Thyroid gland (tissue), 4 donors: ENCODE results near the gene PARP14.

Experiments used
- CTCF ChIP-seq, 6 experiments: fragments of 200-600 bp in 3 of 6; fragments of 450-650 bp in 3 of 6; sonication (generic) in 3 of 6; IDR thresholded peaks; one replicate each; pipeline ENCODE4 v1.5.1; 2016 to 2019; ENCODE audit warnings: antibody characterized with exemption in 6 of 6, mild to moderate bottlenecking in 2 of 6, inconsistent platforms in 1 of 6, moderate library complexity in 1 of 6
- POLR2A ChIP-seq, 2 donors: fragments of 450-650 bp; IDR thresholded peaks; one replicate each; pipeline ENCODE4 v1.6.1; 2017; ENCODE audit warnings: antibody characterized with exemption in 2 of 2, mild to moderate bottlenecking in 2 of 2, moderate library complexity in 1 of 2

- no peak for TF ChIP-seq CTCF (IDR thresholded peaks at IDR 0.05)
- no peak for TF ChIP-seq POLR2A (IDR thresholded peaks at IDR 0.05)
Measured at GRCh38 chr3:122743581-122744120, 63.0 kb downstream of the PARP14 start.
